C4-2B (cell line): ENCODE data around the gene MAP3K15.

Source experiments
- H3K27ac ChIP-seq: fragments of 450-650 bp; 2 replicates; pipeline ENCODE4 v1.5.1; 2017
- CTCF ChIP-seq: fragments of 450-650 bp; conservative IDR thresholded peaks from 2 replicates; pipeline ENCODE4 v1.5.1; 2017; ENCODE audit warnings: mild to moderate bottlenecking
- ZFX ChIP-seq: fragments of 450-650 bp; IDR thresholded peaks from 2 replicates; pipeline ENCODE4 v1.6.1; 2017

Gene MAP3K15

GRCh38 chrX:19389227-19389845 is 126.0 kb downstream of the MAP3K15 start:
- TF ChIP-seq CTCF (no peak), ZFX (no peak)
- H3K27ac ChIP-seq: no peak overlapping the region

DNA sequence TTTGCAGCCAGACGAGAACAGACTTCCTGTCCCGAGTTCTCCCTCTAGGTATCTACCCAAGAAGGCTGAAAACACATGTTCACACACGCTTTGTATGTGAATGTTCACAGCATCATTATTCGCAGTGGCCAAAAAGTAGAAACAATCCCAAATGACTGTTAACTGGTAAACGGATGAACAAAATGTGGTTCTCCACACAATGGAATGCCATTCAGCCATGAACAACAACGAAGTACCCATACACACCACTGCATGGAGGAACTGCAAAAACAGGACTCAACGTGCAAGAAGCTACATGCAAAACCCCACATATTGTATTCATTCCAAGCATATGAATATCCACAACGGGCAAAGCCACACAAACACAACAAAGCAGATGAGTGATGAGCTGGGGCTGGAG is 126.6 kb downstream of the MAP3K15 start:
- TF ChIP-seq ZFX: no peak
- no peak for TF ChIP-seq CTCF

GRCh38 chrX:19388064-19388679 is 127.1 kb downstream of the MAP3K15 start:
- TF ChIP-seq CTCF (no peak), ZFX (no peak)
- no peak overlapping the region for H3K27ac ChIP-seq

More for the DNA sequence above, 126.6 kb downstream of the MAP3K15 start:
- no peak overlapping the region for H3K27ac ChIP-seq

- H3K27ac ChIP-seq: no peak overlapping the region
- TF ChIP-seq ZFX (no peak), CTCF (no peak)
These were observed 128.6 kb downstream of the MAP3K15 start for GRCh38 chrX:19386679-19387078.

DNA sequence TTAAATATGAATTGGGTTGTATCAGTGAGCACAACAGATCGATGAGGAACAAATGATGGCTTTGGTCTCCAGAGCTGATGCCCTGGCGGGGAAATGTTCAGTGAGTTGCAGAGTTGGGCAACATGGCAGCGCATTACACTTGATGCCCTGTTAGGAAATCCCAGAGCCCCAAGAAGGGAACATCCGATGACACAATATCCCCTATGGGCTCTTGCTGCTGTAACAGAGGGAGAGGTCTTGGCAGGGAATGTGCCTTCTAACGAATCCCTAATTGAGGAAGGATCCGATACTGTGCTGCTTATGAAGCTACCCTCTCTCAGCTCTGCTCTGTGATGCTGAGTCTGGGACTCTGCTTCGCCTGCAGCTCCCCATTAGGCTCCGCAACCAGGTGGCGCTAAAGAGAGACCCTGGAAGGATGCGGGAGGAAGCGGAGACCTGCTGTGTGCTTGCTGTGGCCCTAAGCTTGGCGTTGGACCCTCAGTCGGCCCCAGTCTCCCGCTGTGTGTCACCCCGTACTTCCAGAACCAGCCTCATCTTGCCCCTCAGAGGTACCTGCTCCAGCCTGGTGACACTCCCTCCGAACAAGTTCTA is 132.7 kb downstream of the MAP3K15 start:
- TF ChIP-seq ZFX (no peak), CTCF (peak; percentile 68)

DNA sequence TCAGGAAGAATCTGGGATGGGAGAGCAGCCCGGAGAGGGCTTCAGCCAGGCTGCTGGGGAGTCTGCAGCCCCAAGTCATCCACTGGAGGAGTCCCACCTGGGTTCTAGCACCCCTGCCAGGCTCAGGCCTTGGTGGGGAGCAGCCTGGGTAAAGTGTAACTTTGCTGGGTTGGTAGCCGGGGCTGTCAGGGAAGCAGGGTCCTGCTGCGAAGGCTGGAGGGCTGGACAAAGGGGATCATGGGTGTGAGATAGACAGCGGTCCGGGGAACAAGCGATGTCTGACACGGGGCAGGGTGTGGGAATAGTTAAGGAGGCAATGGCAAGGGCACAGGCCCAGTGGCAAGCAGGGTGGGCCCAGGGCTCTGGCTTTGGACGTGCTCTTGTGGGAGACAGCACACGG is 134.0 kb downstream of the MAP3K15 start:
- no peak for TF ChIP-seq CTCF
- TF ChIP-seq ZFX: no peak
- H3K27ac ChIP-seq: no peak overlapping the region

More for the DNA sequence above, 132.7 kb downstream of the MAP3K15 start:
- no peak overlapping the region for H3K27ac ChIP-seq

GRCh38 chrX:19377799-19378198 is 137.5 kb downstream of the MAP3K15 start:
- H3K27ac ChIP-seq: no peak overlapping the region
- TF ChIP-seq CTCF (no peak), ZFX (no peak)
